GM23338 (cell line): ENCODE results near the gene ZNF689. TPM values are rescaled to one million over a fixed set of nuclear protein-coding genes. Genes with fewer than 3 reads are reported as not detected.

ENCODE experiments used
- ATAC-seq: fragments of 200-7000 bp; cut with Tn5 transposase; 3 replicates; pipeline ENCODE4 v1.9.1; 2020
- DNase-seq: peaks from one replicate; pipeline ENCODE4 v3.0.0-alpha.2; 2015; ENCODE audit warnings: low spot score
- H2AFZ ChIP-seq: fragments of 200-600 bp; sonication (generic); 2 replicates; pipeline ENCODE4 v1.8.0; 2016; ENCODE audit warnings: antibody characterized with exemption, mild to moderate bottlenecking, moderate library complexity
- H3F3A ChIP-seq: fragments of 200-600 bp; sonication (generic); replicated peaks from 2 replicates; pipeline ENCODE4 v1.8.0; 2017; ENCODE audit warnings: antibody characterized with exemption, mixed run types, low read depth
- H3K27ac ChIP-seq: fragments of 200-600 bp; sonication (generic); 2 replicates; pipeline ENCODE4 v1.6.1; 2016; ENCODE audit warnings: low read depth
- H3K27me3 ChIP-seq: fragments of 200-600 bp; sonication (generic); 2 replicates; pipeline ENCODE4 v1.8.0; 2016; ENCODE audit warnings: mild to moderate bottlenecking, mixed run types, moderate library complexity; ENCODE audit not compliant: insufficient read depth
- H3K36me3 ChIP-seq: fragments of 200-600 bp; sonication (generic); 2 replicates; pipeline ENCODE4 v1.8.0; 2016; ENCODE audit warnings: mild to moderate bottlenecking; ENCODE audit not compliant: insufficient read depth
- H3K4me1 ChIP-seq: fragments of 200-600 bp; sonication (generic); 2 replicates; pipeline ENCODE4 v1.8.0; 2016; ENCODE audit warnings: mild to moderate bottlenecking, moderate library complexity; ENCODE audit not compliant: insufficient read depth
- H3K4me2 ChIP-seq: fragments of 200-600 bp; sonication (generic); 2 replicates; pipeline ENCODE4 v1.7.1; 2017; ENCODE audit warnings: mixed run types
- H3K4me3 ChIP-seq: fragments of 200-600 bp; sonication (generic); 2 replicates; pipeline ENCODE4 v1.6.1; 2016; ENCODE audit warnings: mixed run types
- H3K79me2 ChIP-seq: fragments of 200-600 bp; sonication (generic); replicated peaks from 2 replicates; pipeline ENCODE4 v1.8.0; 2017; ENCODE audit warnings: mild to moderate bottlenecking; ENCODE audit not compliant: insufficient read depth
- H3K9me2 ChIP-seq: fragments of 200-600 bp; sonication (generic); 2 replicates; pipeline ENCODE4 v1.8.0; 2017; ENCODE audit not compliant: insufficient read depth
- H4K20me1 ChIP-seq: fragments of 200-600 bp; sonication (generic); replicated peaks from 2 replicates; pipeline ENCODE4 v1.8.0; 2017; ENCODE audit warnings: mild to moderate bottlenecking; ENCODE audit not compliant: insufficient read depth
- H3K27ac Mint-ChIP-seq: 2 replicates; pipeline ENCODE4 v1.8.0; 2020; ENCODE audit warnings: inconsistent platforms, mild to moderate bottlenecking, moderate library complexity, mixed read lengths
- H3K27me3 Mint-ChIP-seq: 3 replicates; pipeline ENCODE4 v1.8.0; 2022; ENCODE audit warnings: low read depth, mild to moderate bottlenecking, moderate library complexity, mixed read lengths, inconsistent platforms; ENCODE audit not compliant: insufficient read depth, poor library complexity
- H3K36me3 Mint-ChIP-seq: 3 replicates; pipeline ENCODE4 v1.8.0; 2021; ENCODE audit warnings: low read depth, mild to moderate bottlenecking, inconsistent platforms, moderate library complexity, mixed read lengths
- H3K4me1 Mint-ChIP-seq: 3 replicates; pipeline ENCODE4 v1.8.0; 2020; ENCODE audit warnings: mild to moderate bottlenecking, inconsistent platforms, mixed read lengths
- H3K4me3 Mint-ChIP-seq: 3 replicates; pipeline ENCODE4 v1.8.0; 2021; ENCODE audit warnings: moderate library complexity, mild to moderate bottlenecking, inconsistent platforms, mixed read lengths
- H3K9me3 Mint-ChIP-seq: 3 replicates; pipeline ENCODE4 v1.8.0; 2020; ENCODE audit warnings: moderate library complexity, mild to moderate bottlenecking, inconsistent platforms, mixed read lengths
- CREB1 ChIP-seq: fragments of 250-450 bp; sonication (Bioruptor Pico); IDR thresholded peaks from 2 replicates; pipeline ENCODE4 v1.5.0; 2020; ENCODE audit warnings: low read depth, mild to moderate bottlenecking, moderate library complexity
- ETS1 ChIP-seq: IDR thresholded peaks from 2 replicates; pipeline ENCODE4 v1.6.1; 2016; ENCODE audit warnings: antibody characterized with exemption
- polyA plus RNA-seq: library from polyadenylated mRNA; unstranded; fragments of >200 nt; fragmentation: Nextera tagmentation; extraction: Ambion mirVana; gene quantifications from 2 replicates; pipeline ENCODE4 v1.2.1, GENCODE V29; 2016
- total RNA-seq: library from RNA; depleted of rRNA; stranded (reverse); fragments of >200 nt; shearing (Covaris generic); gene quantifications from 2 replicates; pipeline ENCODE4 v1.2.3, GENCODE V29; 2014
- TF ChIP-seq, protein P1 (sequence below): fragments of 250-450 bp; sonication (Bioruptor Pico); IDR thresholded peaks from 2 replicates; pipeline ENCODE4 v1.5.0; 2020; ENCODE audit warnings: mild to moderate bottlenecking, moderate library complexity
- TF ChIP-seq, protein P2 (sequence below), 2 experiments: fragments of 200-600 bp in 1 of 2; sonication (generic) in 1 of 2; conservative IDR thresholded peaks; 2 replicates each; pipeline versions ENCODE4 v1.5.1 to v1.6.1; 2016 to 2017; ENCODE audit warnings: antibody characterized with exemption in 2 of 2, low read depth in 2 of 2, mild to moderate bottlenecking in 2 of 2, moderate library complexity in 1 of 2

Gene ZNF689
- total and polyA plus RNA-seq, 2 experiments from 2014 or later, result 5.3 to 16.7 TPM

- Histone ChIP-seq H3K27me3 (no peaks in the 10 kb centered on the region), H3K27ac (no peak overlapping the region), H3F3A (peaks cover 2% of the 10 kb centered on the region; the same call in 1 of the 2 replicates), H3K36me3 (0 out of 2 replicates have a peak, but pooled peaks cover 19% of the 10 kb centered on the region), H3K4me2 (no peak overlapping the region), H4K20me1 (peaks cover 10% of the 10 kb centered on the region; the same call in 1 of the 2 replicates), H3K4me3 (no peak overlapping the region), H2AFZ (no peak overlapping the region), H3K4me1 (0 out of 2 replicates have a peak, but pooled peaks cover 6% of the 10 kb centered on the region), H3K79me2 (0 out of 2 replicates have a peak, but pooled peaks cover 14% of the 10 kb centered on the region), H3K9me2 (no peaks in the 10 kb centered on the region)
- H3K9me3 Mint-ChIP-seq, result peaks cover 2% of the 10 kb centered on the region; the same call in 2 of the 3 replicates
- peaks cover 56% of the 10 kb centered on the region for H3K36me3 Mint-ChIP-seq
- no peak for TF ChIP-seq ETS1
- TF ChIP-seq, protein P1, sequence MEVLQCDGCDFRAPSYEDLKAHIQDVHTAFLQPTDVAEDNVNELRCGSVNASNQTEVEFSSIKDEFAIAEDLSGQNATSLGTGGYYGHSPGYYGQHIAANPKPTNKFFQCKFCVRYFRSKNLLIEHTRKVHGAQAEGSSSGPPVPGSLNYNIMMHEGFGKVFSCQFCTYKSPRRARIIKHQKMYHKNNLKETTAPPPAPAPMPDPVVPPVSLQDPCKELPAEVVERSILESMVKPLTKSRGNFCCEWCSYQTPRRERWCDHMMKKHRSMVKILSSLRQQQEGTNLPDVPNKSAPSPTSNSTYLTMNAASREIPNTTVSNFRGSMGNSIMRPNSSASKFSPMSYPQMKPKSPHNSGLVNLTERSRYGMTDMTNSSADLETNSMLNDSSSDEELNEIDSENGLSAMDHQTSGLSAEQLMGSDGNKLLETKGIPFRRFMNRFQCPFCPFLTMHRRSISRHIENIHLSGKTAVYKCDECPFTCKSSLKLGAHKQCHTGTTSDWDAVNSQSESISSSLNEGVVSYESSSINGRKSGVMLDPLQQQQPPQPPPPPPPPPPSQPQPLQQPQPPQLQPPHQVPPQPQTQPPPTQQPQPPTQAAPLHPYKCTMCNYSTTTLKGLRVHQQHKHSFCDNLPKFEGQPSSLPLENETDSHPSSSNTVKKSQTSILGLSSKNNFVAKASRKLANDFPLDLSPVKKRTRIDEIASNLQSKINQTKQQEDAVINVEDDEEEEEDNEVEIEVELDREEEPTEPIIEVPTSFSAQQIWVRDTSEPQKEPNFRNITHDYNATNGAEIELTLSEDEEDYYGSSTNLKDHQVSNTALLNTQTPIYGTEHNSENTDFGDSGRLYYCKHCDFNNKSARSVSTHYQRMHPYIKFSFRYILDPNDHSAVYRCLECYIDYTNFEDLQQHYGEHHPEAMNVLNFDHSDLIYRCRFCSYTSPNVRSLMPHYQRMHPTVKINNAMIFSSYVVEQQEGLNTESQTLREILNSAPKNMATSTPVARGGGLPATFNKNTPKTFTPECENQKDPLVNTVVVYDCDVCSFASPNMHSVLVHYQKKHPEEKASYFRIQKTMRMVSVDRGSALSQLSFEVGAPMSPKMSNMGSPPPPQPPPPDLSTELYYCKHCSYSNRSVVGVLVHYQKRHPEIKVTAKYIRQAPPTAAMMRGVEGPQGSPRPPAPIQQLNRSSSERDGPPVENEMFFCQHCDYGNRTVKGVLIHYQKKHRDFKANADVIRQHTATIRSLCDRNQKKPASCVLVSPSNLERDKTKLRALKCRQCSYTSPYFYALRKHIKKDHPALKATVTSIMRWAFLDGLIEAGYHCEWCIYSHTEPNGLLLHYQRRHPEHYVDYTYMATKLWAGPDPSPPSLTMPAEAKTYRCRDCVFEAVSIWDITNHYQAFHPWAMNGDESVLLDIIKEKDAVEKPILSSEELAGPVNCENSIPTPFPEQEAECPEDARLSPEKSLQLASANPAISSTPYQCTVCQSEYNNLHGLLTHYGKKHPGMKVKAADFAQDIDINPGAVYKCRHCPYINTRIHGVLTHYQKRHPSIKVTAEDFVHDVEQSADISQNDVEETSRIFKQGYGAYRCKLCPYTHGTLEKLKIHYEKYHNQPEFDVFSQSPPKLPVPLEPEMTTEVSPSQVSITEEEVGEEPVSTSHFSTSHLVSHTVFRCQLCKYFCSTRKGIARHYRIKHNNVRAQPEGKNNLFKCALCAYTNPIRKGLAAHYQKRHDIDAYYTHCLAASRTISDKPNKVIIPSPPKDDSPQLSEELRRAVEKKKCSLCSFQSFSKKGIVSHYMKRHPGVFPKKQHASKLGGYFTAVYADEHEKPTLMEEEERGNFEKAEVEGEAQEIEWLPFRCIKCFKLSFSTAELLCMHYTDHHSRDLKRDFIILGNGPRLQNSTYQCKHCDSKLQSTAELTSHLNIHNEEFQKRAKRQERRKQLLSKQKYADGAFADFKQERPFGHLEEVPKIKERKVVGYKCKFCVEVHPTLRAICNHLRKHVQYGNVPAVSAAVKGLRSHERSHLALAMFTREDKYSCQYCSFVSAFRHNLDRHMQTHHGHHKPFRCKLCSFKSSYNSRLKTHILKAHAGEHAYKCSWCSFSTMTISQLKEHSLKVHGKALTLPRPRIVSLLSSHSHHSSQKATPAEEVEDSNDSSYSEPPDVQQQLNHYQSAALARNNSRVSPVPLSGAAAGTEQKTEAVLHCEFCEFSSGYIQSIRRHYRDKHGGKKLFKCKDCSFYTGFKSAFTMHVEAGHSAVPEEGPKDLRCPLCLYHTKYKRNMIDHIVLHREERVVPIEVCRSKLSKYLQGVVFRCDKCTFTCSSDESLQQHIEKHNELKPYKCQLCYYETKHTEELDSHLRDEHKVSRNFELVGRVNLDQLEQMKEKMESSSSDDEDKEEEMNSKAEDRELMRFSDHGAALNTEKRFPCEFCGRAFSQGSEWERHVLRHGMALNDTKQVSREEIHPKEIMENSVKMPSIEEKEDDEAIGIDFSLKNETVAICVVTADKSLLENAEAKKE (CRISPR knock-in tag), result no peak
- TF ChIP-seq, protein P2, sequence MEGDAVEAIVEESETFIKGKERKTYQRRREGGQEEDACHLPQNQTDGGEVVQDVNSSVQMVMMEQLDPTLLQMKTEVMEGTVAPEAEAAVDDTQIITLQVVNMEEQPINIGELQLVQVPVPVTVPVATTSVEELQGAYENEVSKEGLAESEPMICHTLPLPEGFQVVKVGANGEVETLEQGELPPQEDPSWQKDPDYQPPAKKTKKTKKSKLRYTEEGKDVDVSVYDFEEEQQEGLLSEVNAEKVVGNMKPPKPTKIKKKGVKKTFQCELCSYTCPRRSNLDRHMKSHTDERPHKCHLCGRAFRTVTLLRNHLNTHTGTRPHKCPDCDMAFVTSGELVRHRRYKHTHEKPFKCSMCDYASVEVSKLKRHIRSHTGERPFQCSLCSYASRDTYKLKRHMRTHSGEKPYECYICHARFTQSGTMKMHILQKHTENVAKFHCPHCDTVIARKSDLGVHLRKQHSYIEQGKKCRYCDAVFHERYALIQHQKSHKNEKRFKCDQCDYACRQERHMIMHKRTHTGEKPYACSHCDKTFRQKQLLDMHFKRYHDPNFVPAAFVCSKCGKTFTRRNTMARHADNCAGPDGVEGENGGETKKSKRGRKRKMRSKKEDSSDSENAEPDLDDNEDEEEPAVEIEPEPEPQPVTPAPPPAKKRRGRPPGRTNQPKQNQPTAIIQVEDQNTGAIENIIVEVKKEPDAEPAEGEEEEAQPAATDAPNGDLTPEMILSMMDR (conservative IDR thresholded peaks at IDR 0.05; ENCODE audit: low read depth in 2 of 2), result 0 out of 4 replicates have a peak, but pooled peaks of 1 of the 2 experiments have one; percentile 5
- TF ChIP-seq CREB1 (CRISPR knock-in tag), result no peak
- ATAC-seq (peak; percentile 38; the same call in 1 of the 3 replicates), DNase-seq (peak; percentile 13)
- peaks cover 5% of the 10 kb centered on the region for H3K27me3 Mint-ChIP-seq
- no peak overlapping the region for H3K4me3 Mint-ChIP-seq
- no peak overlapping the region for H3K27ac Mint-ChIP-seq
- no peaks in the 10 kb centered on the region for H3K4me1 Mint-ChIP-seq
These were observed 5.8 kb downstream of the ZNF689 start for GRCh38 chr16:30604316-30604947.
